ENCODE data around the gene MAP3K5.

DNA sequence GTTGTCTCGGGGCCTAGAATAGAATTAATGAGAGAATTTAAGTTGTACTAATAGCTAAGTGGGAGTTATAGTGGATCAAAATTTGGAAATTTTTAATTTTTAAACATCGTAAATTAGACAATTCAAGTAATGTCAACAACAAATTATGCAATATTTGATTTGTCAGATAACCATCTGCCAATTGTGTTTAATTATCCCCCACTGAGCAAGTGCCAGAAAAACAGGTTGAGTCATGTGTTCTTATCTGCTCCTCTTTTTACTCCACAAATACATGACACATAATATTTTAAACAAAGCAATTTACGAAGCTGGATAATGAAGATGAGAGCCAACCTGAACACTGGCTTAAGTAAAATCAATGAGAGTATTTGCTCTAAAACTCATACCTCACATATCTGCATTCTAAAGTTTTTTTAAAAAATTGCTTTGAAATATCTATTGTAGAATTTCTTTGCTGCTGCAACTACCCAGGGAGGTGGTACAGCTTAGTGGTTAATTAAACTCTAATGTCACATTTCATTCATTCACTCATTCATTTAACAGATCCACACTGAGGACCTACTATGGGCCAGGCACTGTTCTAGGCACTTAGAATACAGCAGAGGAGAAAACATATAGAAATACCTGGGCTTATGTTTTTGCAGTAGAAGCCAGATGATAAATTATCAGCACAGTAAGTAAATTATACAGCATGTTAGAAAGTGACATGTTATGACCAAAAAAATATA, 184.9 kb downstream of the MAP3K5 start:
- TF ChIP-seq, protein P1, sequence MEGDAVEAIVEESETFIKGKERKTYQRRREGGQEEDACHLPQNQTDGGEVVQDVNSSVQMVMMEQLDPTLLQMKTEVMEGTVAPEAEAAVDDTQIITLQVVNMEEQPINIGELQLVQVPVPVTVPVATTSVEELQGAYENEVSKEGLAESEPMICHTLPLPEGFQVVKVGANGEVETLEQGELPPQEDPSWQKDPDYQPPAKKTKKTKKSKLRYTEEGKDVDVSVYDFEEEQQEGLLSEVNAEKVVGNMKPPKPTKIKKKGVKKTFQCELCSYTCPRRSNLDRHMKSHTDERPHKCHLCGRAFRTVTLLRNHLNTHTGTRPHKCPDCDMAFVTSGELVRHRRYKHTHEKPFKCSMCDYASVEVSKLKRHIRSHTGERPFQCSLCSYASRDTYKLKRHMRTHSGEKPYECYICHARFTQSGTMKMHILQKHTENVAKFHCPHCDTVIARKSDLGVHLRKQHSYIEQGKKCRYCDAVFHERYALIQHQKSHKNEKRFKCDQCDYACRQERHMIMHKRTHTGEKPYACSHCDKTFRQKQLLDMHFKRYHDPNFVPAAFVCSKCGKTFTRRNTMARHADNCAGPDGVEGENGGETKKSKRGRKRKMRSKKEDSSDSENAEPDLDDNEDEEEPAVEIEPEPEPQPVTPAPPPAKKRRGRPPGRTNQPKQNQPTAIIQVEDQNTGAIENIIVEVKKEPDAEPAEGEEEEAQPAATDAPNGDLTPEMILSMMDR (IDR thresholded peaks at IDR 0.05), result no peak
- TF ChIP-seq POLR2A (IDR thresholded peaks at IDR 0.05), result no peak
